ENCODE results near the gene TAOK3. TPM values are rescaled to one million over a fixed set of nuclear protein-coding genes. Genes with fewer than 3 reads are reported as not detected.

TAOK3 gene
- total and polyA plus RNA-seq, 9 of the 15 experiments (the other 6 are each of a cell fraction or from before 2014, with no cell fraction given) = 24.3 to 83.5 (median 47.1) TPM

DNA sequence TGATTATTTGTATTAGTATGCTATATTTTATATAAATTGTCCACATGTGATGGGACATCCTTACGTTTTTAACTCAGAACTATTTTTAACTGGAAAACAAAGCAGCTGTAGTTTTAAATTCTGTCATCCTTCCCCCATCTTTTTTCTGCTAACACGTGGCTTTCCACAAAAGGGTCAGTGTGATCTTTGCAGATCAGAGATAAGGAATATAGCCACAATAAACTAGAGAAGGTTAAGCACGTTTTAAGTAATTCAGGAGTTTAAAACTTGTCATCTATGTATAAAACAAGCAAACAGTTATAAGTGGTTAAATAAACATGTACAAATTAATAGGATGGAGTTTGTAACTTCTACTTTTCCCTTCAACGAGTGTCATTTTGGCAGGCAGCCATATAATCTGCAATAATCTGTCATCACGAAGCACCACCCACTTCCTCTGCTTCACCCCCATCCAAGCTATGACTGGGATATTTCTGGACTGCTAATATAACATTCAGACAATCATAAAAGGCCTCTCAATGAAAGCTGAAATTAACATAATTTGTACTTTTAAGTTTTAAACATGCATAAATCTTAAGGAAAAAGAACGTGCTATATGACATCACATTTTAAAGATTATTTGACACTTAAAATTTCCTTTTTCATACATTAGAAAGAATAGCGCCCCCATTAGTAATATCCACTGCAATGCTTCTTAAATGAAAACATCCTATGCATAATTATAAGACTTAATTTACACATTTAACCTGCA, 15.3 kb downstream of the TAOK3 start (continued):
- TF ChIP-seq ZNF318 (IDR thresholded peaks at IDR 0.05; ENCODE audit: borderline replicate concordance in 1 of 2, low read depth in 1 of 2) (peak in 1 of 2 experiments; percentile 68; a peak in 3 of 4 replicates), ZFP36 (IDR thresholded peaks at IDR 0.05; ENCODE audit: low read depth, low read length, partially characterized antibody) (no peak), HSF4 (CRISPR knock-in tag; IDR thresholded peaks at IDR 0.05; ENCODE audit: borderline replicate concordance) (no peak), NRF1 (conservative IDR thresholded peaks at IDR 0.05 in 1 of 2, IDR thresholded peaks at IDR 0.05 in 1 of 2) (no peak; a peak in 1 of 4 replicates), SAP30 (IDR thresholded peaks at IDR 0.05; ENCODE audit: borderline replicate concordance, insufficient read depth, low read depth, low read length, poor library complexity, severe bottlenecking) (no peak), CHD4 (IDR thresholded peaks at IDR 0.05; ENCODE audit: insufficient read depth, insufficient replicate concordance, low read depth, low read length, poor library complexity, severe bottlenecking) (peak; percentile 59), ARID2 (IDR thresholded peaks at IDR 0.05) (no peak), ZFP1 (CRISPR knock-in tag; IDR thresholded peaks at IDR 0.05) (no peak), ARID4B (CRISPR knock-in tag; IDR thresholded peaks at IDR 0.05) (no peak), NFRKB (IDR thresholded peaks at IDR 0.05; ENCODE audit: low read depth) (peak; percentile 85)
- TF ChIP-seq, protein P1, sequence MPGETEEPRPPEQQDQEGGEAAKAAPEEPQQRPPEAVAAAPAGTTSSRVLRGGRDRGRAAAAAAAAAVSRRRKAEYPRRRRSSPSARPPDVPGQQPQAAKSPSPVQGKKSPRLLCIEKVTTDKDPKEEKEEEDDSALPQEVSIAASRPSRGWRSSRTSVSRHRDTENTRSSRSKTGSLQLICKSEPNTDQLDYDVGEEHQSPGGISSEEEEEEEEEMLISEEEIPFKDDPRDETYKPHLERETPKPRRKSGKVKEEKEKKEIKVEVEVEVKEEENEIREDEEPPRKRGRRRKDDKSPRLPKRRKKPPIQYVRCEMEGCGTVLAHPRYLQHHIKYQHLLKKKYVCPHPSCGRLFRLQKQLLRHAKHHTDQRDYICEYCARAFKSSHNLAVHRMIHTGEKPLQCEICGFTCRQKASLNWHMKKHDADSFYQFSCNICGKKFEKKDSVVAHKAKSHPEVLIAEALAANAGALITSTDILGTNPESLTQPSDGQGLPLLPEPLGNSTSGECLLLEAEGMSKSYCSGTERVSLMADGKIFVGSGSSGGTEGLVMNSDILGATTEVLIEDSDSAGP (CRISPR knock-in tag; IDR thresholded peaks at IDR 0.05) = no peak

Measured in K562 (cell line).